PC-3 (cell line): Measurements from ENCODE around the gene FBXW7.

Experiments
- CTCF ChIP-seq: fragments of 300-600 bp; sonication (generic); conservative IDR thresholded peaks from 2 replicates; pipeline ENCODE4 v1.5.1; 2017; ENCODE audit warnings: antibody characterized with exemption, low read depth, mild to moderate bottlenecking, low read length
- EZH2 ChIP-seq: fragments of 300-600 bp; sonication (generic); IDR thresholded peaks from one replicate; pipeline ENCODE4 v1.6.1; 2017; ENCODE audit warnings: antibody characterized with exemption, mild to moderate bottlenecking, low read length; ENCODE audit not compliant: unreplicated experiment
- EZH2phosphoT487 ChIP-seq: fragments of 300-600 bp; sonication (generic); IDR thresholded peaks from 2 replicates; pipeline ENCODE4 v1.6.1; 2018; ENCODE audit warnings: mild to moderate bottlenecking, antibody characterized with exemption, low read length, borderline replicate concordance

GRCh38 chr4:152572417-152573086 is 36.7 kb upstream of the FBXW7 start:
- no peak for TF ChIP-seq CTCF
- TF ChIP-seq EZH2: no peak
- no peak for TF ChIP-seq EZH2phosphoT487
